CD4-positive, alpha-beta T cell treated with Interleukin-4 for 4 hours (primary cell): ENCODE measurements around the gene TMEM132D.

Source experiments
- DNase-seq: peaks from one replicate; pipeline ENCODE4 v3.0.0-alpha.2; 2020

Gene TMEM132D

DNA sequence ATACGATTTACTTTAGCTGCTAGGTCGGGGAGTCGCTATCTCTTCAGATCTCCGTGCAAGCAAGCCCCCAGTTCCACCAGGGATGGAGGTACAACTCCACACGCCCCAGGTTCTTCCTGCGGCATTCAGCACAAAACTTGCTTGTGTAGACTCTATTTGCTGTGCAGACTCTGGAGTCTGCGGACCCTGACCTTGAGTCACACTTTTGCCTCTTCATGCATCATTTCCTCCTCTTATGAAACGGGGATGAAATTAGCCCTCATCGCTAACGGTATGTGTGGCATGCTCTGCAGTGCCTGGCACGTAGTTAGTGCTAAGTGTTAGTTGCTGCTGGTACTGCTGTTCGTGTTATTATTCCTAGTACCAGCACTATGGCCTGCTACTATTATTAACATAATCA, 84.4 kb downstream of the TMEM132D start:
- DNase-seq: no peak

DNA sequence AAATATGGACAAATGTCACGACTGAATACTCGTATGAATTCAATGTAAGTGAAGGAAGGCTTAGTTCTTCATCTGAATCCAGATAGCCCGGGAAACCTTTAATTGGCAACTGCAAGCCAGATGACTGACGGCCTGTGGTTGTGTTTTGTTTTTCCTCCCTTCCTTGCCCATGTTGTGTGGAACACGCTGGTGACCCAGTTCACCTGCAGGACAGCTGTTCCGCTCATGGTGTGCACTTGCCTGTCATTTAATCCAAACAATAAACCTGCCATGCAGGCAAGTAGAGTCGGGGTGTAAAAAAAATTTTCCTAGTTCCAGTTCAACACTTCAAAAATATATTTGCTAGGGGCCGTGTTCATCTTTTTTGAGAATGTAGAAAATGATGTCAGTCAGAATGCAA, 88.0 kb downstream of the TMEM132D start:
- DNase-seq: no peak

DNA sequence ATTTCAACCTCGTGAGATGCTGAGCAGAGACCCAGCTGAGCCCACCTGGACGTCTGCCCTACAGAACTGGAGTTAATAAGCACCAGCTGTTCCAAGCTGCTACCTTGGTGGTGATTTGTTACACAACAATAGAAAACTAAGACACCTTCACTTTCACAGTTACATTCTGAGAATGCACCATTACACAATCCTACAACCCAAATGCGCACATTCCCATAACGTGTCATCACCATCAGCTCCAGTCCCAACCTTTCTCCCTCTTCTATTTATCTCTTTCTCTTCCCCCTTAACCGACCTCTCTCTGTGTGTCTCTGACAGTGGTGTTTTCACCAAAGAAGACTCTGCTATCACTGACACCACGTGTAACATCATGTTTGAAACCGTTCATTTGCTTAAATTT, 91.9 kb downstream of the TMEM132D start:
- DNase-seq: no peak

DNA sequence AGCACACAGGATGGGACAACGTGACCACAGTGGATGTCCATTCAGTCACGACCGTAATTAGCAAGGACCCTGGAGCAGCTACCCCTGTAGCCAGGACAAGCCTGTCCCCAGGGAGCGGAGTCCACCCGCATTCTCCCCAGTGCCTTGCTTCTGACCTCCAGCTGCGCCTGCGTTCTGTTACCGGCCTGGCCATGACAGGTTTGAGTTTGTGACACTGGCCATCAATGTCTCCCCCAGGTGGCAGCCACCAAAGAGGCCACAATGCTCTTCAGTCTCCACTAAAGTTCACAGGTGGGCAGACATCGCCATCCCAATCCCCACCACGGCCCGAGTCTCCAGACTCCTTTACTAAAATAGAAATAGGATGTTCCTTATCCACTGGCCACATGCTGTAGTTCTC, 96.7 kb downstream of the TMEM132D start:
- DNase-seq: no peak

DNA sequence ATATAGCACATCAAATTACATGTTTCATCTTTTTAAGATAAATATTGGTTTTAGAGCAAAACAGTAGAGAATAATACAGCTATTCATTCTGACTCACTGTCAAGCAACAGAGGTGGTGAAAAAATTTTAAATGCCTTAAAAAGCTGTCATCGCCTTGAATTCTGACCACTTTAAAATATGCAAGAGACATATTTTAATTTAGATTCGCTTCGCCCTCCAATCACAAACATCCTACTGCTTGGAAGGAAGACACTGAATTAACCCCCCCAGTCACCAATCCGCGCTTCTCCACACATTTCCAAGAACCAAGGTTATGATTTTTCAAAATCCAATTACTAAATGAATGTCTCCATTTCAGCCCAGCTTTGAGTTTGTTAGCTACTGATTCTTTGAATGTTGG, 112.4 kb downstream of the TMEM132D start:
- DNase-seq: no peak

DNA sequence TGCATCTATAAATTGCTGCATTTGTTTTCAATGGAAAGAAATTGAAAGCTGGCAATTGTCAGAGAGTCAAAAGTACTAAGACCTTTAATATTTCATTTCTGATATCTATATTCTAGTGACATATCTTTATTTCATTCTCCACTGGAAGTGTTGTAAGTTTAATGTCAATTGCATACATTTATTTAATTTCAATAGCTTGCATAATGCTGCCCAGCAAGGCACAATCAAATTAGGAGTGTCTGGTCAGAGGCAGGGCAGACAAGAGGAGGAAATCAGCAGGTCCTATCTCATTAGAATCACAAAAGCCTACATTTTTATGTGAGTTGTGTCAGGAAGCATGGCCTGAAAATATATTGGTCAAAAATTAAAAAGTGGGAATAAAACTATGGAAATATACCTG, 112.9 kb downstream of the TMEM132D start:
- no peak for DNase-seq

DNA sequence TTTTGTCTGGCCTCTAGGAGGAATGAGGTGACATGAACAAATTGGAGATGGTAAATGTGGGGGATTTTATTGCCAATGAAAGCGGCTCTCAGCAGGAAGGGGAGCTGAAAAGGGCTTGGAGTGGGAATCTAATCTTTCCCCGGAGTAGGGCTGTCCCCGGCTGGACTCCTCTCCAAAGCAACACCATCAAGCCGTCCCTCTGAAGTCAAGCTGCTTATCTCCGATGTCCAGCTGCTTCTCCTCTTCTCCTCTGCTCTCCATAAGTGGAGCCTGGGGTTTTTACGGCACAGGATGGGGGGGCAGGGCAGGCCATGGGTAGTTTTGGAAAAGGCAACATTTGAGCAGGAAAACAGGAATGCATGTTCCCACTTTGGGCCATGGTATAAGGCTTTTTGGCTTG, 113.5 kb downstream of the TMEM132D start:
- DNase-seq: no peak

DNA sequence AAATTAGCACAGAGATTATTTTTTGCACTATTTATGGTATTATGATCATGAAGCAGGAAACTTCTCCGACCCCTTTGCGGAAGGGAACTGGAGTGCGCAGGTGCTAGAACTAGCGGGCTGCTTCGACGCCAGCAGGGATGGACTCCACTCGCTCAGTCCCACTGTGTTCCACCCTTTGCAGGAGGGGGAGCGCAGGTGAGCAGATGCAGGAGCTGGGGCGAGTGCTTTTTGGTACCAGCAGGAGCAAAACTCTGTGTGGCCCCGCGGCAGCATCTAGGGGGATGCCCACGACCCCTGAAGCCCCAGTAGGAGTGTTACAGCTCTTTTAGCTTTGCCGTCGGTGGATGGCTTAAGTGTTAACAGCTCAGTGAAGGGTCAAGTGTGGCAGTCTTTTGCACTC, 113.9 kb downstream of the TMEM132D start:
- no peak for DNase-seq

DNA sequence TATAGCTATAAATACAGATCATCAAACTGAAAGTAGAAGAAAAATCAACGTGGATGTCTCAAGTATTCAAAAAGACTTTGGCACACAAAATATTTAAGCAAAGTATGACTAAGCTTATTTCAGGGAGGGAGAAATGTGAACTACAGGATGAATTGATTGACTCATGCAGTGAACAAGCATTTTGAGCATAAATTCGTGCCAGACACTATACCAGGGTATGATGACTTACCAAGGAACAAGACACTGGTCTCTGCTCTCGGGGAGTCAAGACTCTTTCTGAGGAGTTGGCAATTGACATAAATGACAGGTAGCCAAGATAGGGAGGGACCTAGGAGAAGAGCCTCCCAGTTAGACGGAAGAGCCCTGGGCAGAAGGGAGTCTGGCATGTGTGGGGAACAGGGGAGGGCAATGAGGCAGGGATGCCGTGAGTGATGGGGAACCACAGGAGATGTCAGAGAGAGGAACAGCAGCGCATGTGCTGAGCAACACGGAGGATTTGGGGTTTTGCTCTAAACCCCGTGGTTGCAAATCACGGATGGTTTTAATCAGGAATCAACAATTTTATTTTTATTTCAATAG, 115.2 kb downstream of the TMEM132D start:
- no peak for DNase-seq

DNA sequence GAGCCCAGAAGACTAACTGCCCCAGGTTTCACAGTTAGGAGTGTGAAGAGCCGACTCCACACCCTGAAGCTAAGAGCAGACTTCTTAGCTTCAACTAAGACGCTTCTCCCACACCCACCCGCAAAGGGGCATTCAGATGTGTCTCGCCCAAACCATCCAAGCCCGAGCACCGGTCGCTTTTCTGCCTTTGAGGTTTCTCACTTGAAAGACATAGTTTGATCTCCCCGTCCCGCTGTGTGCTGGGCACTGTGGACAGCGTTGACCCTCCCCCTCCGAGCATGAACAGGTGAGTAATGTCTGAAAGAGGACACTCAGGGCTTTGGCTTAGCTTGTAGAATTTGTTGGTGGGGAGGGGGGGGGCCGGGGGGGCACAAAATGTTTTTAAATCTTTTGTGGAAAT, 123.8 kb downstream of the TMEM132D start:
- no peak for DNase-seq

DNA sequence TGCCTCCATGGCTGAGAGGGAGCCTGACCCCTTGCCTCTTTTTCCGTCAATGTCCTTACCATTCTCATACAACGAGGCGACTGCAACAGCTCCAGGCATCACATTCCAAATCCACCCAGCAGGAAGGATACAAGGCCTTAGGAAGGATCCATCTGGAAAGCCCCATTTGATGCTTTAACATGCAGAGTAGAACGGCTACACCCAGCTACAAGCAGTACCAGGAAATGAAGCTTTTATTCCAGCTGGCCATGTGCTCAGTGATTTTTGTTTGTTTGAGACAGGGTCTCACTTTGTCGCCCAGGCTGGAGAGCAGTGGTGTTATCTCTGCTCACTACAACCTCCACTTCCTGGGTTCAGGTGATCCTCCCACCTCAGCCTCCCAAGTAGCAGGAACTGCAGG, 124.8 kb downstream of the TMEM132D start:
- no peak for DNase-seq

DNA sequence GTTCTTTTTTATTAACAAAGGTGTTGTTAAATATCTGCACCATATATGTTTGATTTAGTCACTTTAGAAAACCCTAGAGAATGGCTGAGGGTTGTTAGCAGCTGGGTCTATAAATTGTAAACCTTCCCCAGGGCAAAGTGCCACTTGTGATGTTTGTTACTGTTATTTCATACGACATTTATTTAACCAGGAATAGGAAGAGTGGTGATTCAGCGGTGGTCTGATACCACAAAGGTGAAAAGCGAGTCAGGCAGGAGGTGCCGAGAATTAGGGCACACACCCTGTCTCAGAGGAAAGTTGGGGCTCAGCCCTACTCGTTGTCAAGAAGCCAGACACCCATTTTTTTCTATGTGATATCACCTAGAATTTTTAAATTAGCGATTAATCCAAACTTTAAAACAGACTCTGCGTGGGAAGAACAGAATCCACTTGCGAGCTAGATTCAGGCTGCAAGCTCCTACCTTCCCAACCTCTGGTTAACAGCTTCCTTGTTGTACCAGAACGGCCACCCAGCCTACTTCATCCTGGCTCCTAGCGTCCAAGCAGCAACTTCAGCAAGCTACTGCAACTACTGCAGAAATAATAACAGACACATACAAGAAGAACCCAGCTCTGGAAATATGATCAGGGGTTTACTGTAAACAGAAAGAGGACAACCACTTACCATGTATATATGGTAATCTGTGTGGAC, 126.7 kb downstream of the TMEM132D start:
- no peak for DNase-seq

DNA sequence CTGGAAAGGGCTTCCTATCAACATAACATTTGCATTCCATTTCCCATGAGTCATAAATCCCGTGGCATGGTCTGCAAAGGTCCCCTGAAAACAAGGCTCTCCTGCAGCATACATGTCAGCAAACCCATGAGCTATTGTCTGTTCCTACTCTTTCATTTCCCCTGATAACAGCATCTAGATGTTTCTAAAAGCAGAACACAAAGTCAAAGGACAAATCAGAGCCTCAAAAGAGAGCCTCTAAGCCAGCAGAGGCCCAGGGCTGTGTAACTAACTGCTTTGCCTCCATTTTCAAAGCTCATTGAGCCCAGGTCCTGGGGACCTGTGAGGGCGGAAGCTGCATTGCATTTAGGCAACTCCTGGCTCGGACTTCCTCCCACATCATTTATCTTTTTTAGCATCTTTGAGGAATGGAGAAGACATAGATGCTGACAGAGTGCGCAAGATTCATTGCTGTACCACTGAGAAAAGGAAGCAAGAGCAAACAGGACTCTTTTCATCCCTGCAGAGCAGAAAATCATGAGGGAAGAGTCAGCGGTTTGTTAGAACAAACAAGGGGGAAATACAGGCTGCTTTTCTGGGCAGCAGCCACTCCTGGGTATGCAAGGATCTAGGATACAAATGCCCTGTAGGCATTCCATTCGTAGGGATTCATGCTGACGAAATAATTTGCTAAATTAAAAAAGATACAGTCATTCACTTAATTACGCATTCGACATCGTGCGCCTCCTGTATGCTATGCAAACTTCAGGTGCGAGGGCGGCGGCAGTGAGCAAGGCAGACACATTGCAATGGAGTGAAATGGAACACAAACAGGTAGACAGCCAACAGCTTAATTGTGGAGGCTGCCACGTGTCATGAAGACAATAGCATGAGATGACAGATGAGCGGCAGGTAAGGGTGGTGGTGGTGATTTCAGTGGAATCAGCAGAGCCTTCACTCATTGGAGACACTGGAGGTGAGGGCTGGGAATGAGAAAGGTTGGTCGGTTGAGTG, 131.0 kb downstream of the TMEM132D start:
- no peak for DNase-seq

DNA sequence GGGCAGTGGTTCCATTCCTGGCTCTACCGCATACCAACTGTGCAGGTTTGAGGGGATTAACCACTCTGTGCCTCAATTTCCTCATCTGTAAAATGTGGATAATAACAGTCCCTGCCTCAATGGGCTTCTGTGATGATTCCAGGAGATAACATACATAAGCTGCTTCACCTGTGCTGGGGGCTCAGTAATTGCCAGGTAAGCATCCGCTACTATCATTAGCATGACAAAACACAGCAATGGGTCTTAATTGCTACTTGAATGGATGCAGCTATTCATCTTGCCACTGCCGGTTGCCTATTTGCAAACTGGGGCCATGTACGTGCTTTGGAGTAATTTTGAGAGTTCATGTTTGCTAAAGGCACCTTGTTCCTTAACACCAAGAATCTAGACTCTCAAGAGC, 132.6 kb downstream of the TMEM132D start:
- DNase-seq: no peak

DNA sequence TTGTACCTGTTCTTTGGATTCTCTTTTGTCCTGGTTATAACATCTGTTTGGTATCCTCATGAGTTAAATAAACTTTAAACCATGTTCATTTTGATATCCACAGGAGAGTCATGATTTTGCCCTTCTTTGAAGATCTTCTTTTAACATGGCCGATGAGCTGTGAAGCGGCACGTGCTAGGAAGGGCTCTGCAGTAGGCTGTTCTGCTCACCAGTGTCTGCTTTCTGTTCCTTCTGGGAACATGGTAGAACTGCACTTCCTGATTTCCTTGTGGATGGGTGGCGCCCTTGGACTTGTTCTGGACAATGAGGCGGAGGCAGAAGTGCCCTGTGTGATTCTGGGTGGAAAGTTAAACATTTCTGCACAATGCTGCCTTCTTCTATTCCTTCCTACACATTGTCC, 138.1 kb downstream of the TMEM132D start:
- no peak for DNase-seq

DNA sequence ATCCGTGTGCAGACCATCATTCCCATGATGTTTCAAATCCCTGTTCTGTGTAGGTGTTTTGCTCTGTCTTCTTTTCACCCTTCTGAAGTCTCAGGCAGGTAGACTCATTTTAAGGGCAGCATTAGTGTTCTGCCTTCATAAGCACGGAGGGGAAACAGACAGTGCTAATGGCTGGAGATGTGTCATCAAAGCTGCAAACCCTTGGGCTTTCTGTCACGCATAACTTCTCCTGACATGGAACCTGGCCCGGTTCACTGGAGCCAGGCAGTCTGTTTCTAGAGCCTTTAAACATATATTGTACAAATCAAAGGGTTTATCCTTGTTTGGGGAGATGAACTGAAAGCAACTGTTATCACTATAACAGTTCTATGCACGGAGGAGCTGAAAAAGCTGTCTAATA, 141.4 kb downstream of the TMEM132D start:
- no peak for DNase-seq

DNA sequence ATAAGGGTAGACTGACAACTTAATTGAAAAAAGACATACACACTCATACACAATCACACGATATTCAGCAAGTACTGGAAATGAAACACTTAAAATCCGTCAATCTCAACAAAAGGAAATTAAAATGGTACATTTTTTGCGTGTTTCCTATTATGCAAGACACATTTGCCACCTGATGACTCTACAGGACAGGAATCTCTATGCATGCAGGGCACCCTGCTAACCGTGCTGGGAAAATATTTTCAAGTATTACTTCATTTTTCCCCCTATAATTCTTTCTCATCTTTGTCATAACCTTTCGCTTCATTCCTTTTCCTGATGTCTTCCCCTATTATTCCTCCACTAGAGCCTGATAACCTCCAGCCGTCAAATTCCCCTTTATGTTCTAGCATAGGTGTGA, 150.2 kb downstream of the TMEM132D start:
- DNase-seq: no peak

DNA sequence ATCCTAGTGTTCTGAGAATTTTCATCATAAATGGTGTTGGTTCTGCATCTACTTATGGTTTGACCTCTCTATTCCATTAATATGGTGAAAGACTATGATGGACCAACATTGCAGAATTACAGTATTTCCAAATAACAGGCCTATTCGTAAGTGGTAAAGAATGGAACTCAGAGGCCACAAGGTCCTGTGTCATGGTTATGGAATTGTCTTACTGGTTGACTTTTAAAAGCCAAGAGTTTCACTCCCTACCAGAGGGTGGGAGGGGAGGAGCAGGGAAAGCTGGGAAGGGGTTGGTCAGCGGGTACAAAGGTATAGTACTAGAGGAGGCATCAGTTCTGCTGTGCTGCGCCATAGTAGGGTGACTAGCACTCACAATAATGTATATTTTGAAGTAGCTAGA, 153.4 kb downstream of the TMEM132D start:
- no peak for DNase-seq

DNA sequence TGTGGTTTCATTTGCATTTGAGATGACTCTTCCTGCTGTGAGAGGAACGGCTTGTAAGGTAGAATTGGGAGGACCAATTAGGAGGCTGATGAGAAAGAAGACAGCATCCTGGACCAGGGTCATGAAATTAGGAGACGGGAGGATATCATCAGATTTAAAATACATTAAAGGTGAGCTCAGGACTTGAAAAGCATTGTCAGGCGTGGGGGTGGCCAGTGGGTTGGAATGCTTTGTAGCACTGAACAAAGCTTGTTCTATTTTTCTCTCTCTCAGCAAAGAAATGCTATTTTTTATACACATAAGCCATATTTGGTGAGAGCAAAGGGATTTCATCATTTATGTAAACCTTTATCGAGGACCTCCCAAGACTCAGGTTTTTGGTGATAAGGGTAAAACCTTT, 157.5 kb downstream of the TMEM132D start:
- no peak for DNase-seq

DNA sequence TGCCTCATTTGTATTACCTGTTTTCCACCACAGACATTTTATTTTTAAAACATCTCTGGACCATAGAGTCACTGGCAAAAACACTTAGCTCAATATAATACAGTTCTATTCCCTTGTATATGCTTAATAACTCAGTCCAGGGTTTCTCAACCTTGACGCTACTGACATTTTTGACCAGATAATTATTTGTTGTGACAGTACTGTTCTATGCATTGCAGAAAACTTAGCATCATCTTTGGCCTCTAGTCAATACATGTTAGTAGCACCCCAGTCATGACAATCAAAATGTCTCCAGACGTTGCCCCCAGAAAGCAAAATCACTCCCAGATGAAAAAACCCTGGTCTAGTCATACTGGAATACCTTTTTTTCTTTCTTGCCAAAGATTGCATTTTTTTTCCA, 174.7 kb downstream of the TMEM132D start:
- DNase-seq: no peak

DNA sequence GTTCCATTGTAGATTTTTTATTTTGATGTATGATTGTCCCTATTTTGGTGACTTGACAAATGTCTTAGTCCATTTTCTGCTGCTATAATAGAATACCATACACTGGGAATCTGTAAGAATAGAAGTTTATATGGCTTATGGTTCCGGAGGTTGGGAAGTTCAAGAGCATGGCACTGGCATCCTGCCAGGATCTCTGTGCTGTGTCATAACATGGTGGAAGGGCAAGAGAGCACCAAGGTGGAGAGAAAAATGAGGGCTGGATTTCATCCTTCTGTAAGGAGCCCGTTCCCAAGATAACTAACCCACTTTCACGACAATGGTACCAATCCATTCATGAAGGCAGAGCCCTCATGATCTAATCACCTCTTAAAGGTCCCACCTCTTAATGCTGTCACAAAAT, 176.7 kb downstream of the TMEM132D start:
- no peak for DNase-seq

DNA sequence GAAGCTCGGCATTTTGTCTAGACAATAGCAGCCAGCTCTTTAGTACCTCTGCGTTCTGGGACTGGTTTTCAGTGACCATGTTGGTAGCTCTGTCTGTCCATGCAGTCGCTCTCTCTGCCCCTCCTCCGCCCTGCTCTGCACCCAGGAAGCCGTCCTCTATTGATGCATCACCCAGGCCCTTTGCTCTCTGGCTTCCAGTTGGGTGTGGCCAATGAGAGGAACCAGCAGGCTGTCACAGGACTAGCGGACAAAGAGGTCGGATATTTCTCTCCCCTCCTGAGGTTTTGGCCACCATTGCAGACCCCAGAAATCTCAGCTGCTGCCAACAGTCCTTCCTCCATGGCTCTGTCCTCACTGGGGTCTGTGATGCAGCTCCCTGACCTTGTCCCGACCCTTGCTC, 180.6 kb downstream of the TMEM132D start:
- DNase-seq: no peak

DNA sequence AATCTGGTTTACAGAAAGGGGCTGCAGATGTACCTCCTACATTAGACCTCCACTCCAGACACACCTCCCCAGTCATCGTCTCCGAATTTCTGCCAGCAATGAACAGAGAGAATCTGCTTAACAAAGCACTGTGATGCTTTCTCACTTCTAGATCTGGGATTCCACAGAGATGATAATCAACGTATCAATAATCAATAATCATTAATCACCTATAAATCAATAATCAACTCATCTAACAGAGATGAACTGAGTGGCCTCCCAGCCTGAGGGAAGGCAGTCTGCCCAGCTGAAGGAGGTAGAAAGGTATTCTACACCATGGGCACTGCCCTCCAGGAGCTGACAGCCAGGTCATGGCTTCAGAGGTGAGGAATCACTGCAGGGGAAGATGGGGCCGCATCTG, 183.2 kb downstream of the TMEM132D start:
- no peak for DNase-seq

DNA sequence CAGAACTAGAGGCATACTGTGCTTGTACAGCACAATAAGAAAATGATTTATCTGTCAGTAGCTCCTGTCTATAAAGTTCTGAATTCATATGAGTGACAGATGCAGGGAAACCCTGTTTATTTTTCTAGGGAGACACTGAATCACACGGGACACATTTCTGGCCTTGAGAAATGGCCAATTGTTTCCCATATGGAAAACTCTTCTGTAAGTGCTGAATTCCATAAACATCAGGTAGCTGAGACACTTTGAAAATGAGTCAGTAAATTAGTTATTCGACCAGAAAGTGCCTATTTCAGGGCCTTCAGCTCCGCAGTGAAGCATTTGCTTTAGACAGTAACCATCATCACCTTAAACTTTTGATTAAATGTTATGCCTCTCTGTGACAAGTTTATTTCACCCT, 184.4 kb downstream of the TMEM132D start:
- DNase-seq: no peak
